ENCODE data around the gene ZNF407.

- TF ChIP-seq REST (IDR thresholded peaks at IDR 0.05; ENCODE audit: borderline replicate concordance in 1 of 2, low read depth in 1 of 2, low read length in 2 of 2) (no peak), POLR2A (IDR thresholded peaks at IDR 0.05; ENCODE audit: insufficient read depth in 1 of 2, low read depth in 2 of 2, low read length in 2 of 2) (no peak), ARID4A (CRISPR knock-in tag; IDR thresholded peaks at IDR 0.05; ENCODE audit: borderline replicate concordance) (no peak), HOXA7 (CRISPR knock-in tag; IDR thresholded peaks at IDR 0.05) (no peak), SAFB2 (CRISPR knock-in tag; IDR thresholded peaks at IDR 0.05; ENCODE audit: borderline replicate concordance, low read depth) (no peak), FOXP1 (IDR thresholded peaks at IDR 0.05) (no peak), FOXP1 (CRISPR knock-in tag; IDR thresholded peaks at IDR 0.05) (no peak), CBFB (CRISPR knock-in tag; IDR thresholded peaks at IDR 0.05) (no peak), SYNCRIP (IDR thresholded peaks at IDR 0.05; ENCODE audit: insufficient read depth, low read depth, low read length) (no peak), ZBTB44 (CRISPR knock-in tag; IDR thresholded peaks at IDR 0.05) (no peak), DRAP1 (CRISPR knock-in tag; IDR thresholded peaks at IDR 0.05) (no peak), ZNF451 (CRISPR knock-in tag; IDR thresholded peaks at IDR 0.05) (no peak), ZBTB43 (CRISPR knock-in tag; conservative IDR thresholded peaks at IDR 0.05) (no peak), ZFYVE20 (CRISPR knock-in tag; IDR thresholded peaks at IDR 0.05; ENCODE audit: borderline replicate concordance, low read depth) (no peak), CHD2 (IDR thresholded peaks at IDR 0.05; ENCODE audit: low read depth, low read length) (no peak)
Observed at GRCh38 chr18:75083761-75084160, 486.1 kb downstream of the ZNF407 start.
